Erythroblast (primary cell): Measurements from ENCODE around the gene SPSB3.

Source experiments
- DNase-seq, 2 experiments: peaks; one replicate each; lab custom pipeline; 2025; lab: John Stamatoyannopoulos, UW
- GATA1 ChIP-seq: IDR thresholded peaks from 2 replicates; pipeline ENCODE4 v1.6.1; 2011; ENCODE audit warnings: low read depth, mild to moderate bottlenecking, control low read depth, low read length, moderate library complexity
- POLR2A ChIP-seq: IDR thresholded peaks from 2 replicates; pipeline ENCODE4 v1.6.1; 2011; ENCODE audit warnings: mild to moderate bottlenecking, low read length

Gene SPSB3

GRCh38 chr16:1820096-1820945 lies 38.0 kb upstream of the SPSB3 start:
- TF ChIP-seq POLR2A = peak; percentile 77
- no peak for TF ChIP-seq GATA1
- DNase-seq = peak; percentile 75 to 87

GRCh38 chr16:1819611-1820010 lies 37.2 kb upstream of the SPSB3 start:
- DNase-seq = no peak
- TF ChIP-seq POLR2A (no peak), GATA1 (no peak)

- TF ChIP-seq POLR2A (no peak), GATA1 (no peak)
- DNase-seq = no peak
Observed at GRCh38 chr16:1818873-1819525, 36.6 kb upstream of the SPSB3 start.

- no peak for TF ChIP-seq POLR2A
- no peak for TF ChIP-seq GATA1
- no peak for DNase-seq
Observed at GRCh38 chr16:1818204-1818872, 36.0 kb upstream of the SPSB3 start.

GRCh38 chr16:1817716-1818115 lies 35.3 kb upstream of the SPSB3 start:
- no peak for DNase-seq
- TF ChIP-seq POLR2A (no peak), GATA1 (no peak)

GRCh38 chr16:1817276-1817589 lies 34.9 kb upstream of the SPSB3 start:
- no peak for DNase-seq
- no peak for TF ChIP-seq GATA1
- no peak for TF ChIP-seq POLR2A

- no peak for DNase-seq
- TF ChIP-seq GATA1 (no peak), POLR2A (no peak)
Observed at GRCh38 chr16:1816396-1817275, 34.3 kb upstream of the SPSB3 start.

- TF ChIP-seq POLR2A (no peak), GATA1 (no peak)
Observed at GRCh38 chr16:1815461-1815860, 33.1 kb upstream of the SPSB3 start.

GRCh38 chr16:1812732-1813163 lies 30.4 kb upstream of the SPSB3 start:
- TF ChIP-seq GATA1 (no peak), POLR2A (no peak)
- DNase-seq = peak; percentile 82 to 84

More at GRCh38 chr16:1815461-1815860, 33.1 kb upstream of the SPSB3 start:
- DNase-seq = no peak

- TF ChIP-seq POLR2A (no peak), GATA1 (no peak)
- no peak for DNase-seq
Observed at GRCh38 chr16:1810536-1810935, 28.2 kb upstream of the SPSB3 start.

- no peak for DNase-seq
- no peak for TF ChIP-seq GATA1
- no peak for TF ChIP-seq POLR2A
Observed at GRCh38 chr16:1810106-1810505, 27.7 kb upstream of the SPSB3 start.

GRCh38 chr16:1809281-1809801 lies 27.0 kb upstream of the SPSB3 start:
- DNase-seq = no peak
- no peak for TF ChIP-seq POLR2A

GRCh38 chr16:1808691-1809090 lies 26.3 kb upstream of the SPSB3 start:
- TF ChIP-seq GATA1 (no peak), POLR2A (no peak)
- DNase-seq = no peak
